Activated B cell treated with CpG ODN at 0.5 μM for 24 hours (primary cell): ENCODE results near the gene RELCH. TPM values are rescaled to one million over a fixed set of nuclear protein-coding genes. Genes with fewer than 3 reads are reported as not detected.

ENCODE experiments used
- ATAC-seq: fragments of 200-7000 bp; cut with Tn5 transposase; one replicate; pipeline ENCODE4 v1.10.0; 2021; ENCODE audit warnings: low read depth, mild to moderate bottlenecking, moderate library complexity
- CTCF ChIA-PET: fragments of 350-600 bp; sonication (Branson Sonifier 250); formaldehyde crosslinking; loops from one replicate; lab custom pipeline; 2021; ENCODE audit warnings: antibody characterized with exemption; lab: Charles Lee
- POLR2A ChIA-PET: fragments of 350-600 bp; sonication (Branson Sonifier 250); formaldehyde crosslinking; loops from one replicate; lab custom pipeline; 2021; ENCODE audit warnings: antibody characterized with exemption; lab: Charles Lee
- DNase-seq: peaks from one replicate; pipeline ENCODE4 v3.0.0; 2022
- H3K27ac Mint-ChIP-seq: one replicate; pipeline ENCODE4 v1.8.0; 2020; ENCODE audit warnings: mixed read lengths
- H3K27me3 Mint-ChIP-seq: one replicate; pipeline ENCODE4 v1.8.0; 2021; ENCODE audit warnings: mixed read lengths
- H3K36me3 Mint-ChIP-seq: one replicate; pipeline ENCODE4 v1.8.0; 2021; ENCODE audit warnings: low read depth, mixed read lengths
- H3K4me1 Mint-ChIP-seq: one replicate; pipeline ENCODE4 v1.8.0; 2021; ENCODE audit warnings: mixed read lengths
- H3K4me3 Mint-ChIP-seq: one replicate; pipeline ENCODE4 v1.8.0; 2020; ENCODE audit warnings: mild to moderate bottlenecking, mixed read lengths
- H3K9me3 Mint-ChIP-seq: one replicate; pipeline ENCODE4 v1.8.0; 2020; ENCODE audit warnings: mixed read lengths
- intact Hi-C: fragments of 100-400 bp; cut with micrococcal nuclease; formaldehyde crosslinking; loops from one replicate; pipeline ENCODE4 v1.15.1; 2024
- total RNA-seq: library from RNA; stranded (reverse); gene quantifications from 2 replicates; pipeline ENCODE4 v1.2.3, GENCODE V29; 2022
- TF ChIP-seq, protein P1 (sequence below): fragments of 200-600 bp; IDR thresholded peaks from one replicate; pipeline ENCODE4 v1.8.0; 2022; ENCODE audit warnings: antibody characterized with exemption, mild to moderate bottlenecking

Gene RELCH
- total RNA-seq, 1 donor from 2014 or later = 59.0 TPM

DNA sequence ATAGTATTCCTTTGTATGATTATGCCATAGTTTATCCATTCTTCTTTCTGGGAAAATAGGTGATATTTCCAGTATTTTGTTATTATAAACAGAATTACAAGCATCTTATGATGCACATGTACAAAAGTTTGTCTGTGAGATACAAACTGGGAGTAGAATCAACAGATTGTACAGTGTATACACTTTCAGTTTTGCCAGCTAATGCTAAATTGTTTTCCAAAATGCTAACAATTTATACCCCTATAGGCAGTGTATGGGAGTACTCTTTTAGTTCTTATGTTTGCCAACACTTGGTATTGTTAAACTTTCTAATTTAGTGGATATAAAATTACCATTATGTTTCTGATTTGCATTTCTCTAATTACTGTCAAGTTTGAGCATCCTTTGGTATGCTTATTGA lies 107.0 kb downstream of the RELCH start:
- no peak overlapping the region for H3K27ac Mint-ChIP-seq
- H3K27me3 Mint-ChIP-seq = no peaks in the 10 kb centered on the region
- peaks cover 21% of the 10 kb centered on the region for H3K36me3 Mint-ChIP-seq
- POLR2A ChIA-PET = no interaction called here
- H3K9me3 Mint-ChIP-seq = no peaks in the 10 kb centered on the region
- ATAC-seq (no peak), DNase-seq (no peak)
- intact Hi-C loops = no loop called here
- peaks cover 17% of the 10 kb centered on the region for H3K4me1 Mint-ChIP-seq
- CTCF ChIA-PET = no interaction called here
- TF ChIP-seq, protein P1, sequence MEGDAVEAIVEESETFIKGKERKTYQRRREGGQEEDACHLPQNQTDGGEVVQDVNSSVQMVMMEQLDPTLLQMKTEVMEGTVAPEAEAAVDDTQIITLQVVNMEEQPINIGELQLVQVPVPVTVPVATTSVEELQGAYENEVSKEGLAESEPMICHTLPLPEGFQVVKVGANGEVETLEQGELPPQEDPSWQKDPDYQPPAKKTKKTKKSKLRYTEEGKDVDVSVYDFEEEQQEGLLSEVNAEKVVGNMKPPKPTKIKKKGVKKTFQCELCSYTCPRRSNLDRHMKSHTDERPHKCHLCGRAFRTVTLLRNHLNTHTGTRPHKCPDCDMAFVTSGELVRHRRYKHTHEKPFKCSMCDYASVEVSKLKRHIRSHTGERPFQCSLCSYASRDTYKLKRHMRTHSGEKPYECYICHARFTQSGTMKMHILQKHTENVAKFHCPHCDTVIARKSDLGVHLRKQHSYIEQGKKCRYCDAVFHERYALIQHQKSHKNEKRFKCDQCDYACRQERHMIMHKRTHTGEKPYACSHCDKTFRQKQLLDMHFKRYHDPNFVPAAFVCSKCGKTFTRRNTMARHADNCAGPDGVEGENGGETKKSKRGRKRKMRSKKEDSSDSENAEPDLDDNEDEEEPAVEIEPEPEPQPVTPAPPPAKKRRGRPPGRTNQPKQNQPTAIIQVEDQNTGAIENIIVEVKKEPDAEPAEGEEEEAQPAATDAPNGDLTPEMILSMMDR = no peak
- H3K4me3 Mint-ChIP-seq = no peak overlapping the region

DNA sequence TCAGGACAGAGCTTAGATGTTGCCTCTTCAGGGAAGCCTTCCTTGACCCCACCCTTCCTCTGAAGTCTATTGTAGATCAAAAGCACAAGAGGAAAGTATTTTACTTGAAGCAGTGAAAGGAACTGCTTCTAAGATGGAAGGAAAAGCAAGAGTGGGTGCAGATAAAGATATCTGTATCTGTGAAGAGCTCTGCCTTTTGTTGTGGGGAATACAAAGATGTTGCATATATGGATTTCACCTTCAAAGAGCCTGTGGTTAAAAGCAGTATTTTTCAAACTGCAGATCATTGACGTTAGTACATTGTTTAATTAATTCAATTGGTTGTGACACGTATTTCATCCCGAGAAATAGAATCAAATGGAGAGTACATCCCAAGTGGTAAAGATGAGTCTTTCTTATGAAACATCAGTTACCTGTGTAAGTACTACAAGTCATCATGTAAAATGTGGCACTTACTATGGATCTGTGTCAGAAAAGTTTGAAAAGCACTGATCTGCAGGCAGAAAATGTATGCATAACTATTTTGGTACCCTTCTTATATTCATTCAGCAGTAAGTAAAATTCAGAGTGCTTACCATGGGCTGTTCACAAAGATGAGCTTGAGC lies 113.4 kb downstream of the RELCH start:
- no peak for ATAC-seq
- H3K36me3 Mint-ChIP-seq = peaks cover 63% of the 10 kb centered on the region

DNA sequence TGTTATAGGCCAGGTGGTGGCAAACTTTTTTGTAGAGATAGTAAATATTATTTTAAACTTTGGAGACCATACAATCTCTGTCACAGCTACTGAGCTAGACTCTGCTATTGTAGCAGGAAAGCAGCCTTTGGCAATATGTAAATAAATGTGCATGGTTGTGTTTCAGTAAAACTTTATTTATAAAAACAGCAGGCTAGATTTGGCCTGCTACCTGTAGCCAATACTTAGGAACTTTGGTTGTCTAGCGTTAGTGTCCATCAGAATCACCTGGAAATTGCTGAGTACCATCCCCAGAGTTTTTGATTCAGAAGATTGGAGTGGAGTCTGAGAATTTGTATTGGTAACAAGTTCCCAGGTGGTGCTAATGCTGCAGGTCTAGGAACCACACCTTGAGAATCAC lies 114.3 kb downstream of the RELCH start:
- H3K4me1 Mint-ChIP-seq = peaks cover 6% of the 10 kb centered on the region
- no peak overlapping the region for H3K4me3 Mint-ChIP-seq
- DNase-seq = no peak
- ATAC-seq = no peak
- POLR2A ChIA-PET = no interaction called here
- no peaks in the 10 kb centered on the region for H3K9me3 Mint-ChIP-seq
- CTCF ChIA-PET = interaction anchor here (1.0 kb wide), 1 partner anchor 52 kb away, joined by 3 read pairs; no protein-coding TSS in a partner anchor
- TF ChIP-seq, protein P1 = no peak
- no peaks in the 10 kb centered on the region for H3K27me3 Mint-ChIP-seq
- intact Hi-C loops = no loop called here
- H3K36me3 Mint-ChIP-seq = peaks cover 66% of the 10 kb centered on the region
- no peak overlapping the region for H3K27ac Mint-ChIP-seq

More for the DNA sequence above, 113.4 kb downstream of the RELCH start:
- Mint-ChIP-seq H3K27me3 (no peaks in the 10 kb centered on the region), H3K27ac (no peak overlapping the region), H3K9me3 (no peaks in the 10 kb centered on the region), H3K4me1 (peaks cover 9% of the 10 kb centered on the region), H3K4me3 (no peak overlapping the region)
- POLR2A ChIA-PET = no interaction called here
- CTCF ChIA-PET = interaction anchor here (1.0 kb wide), 1 partner anchor 51 kb away, joined by 3 read pairs; no protein-coding TSS in a partner anchor
- TF ChIP-seq, protein P1 = no peak
- DNase-seq = no peak
- intact Hi-C loops = no loop called here

DNA sequence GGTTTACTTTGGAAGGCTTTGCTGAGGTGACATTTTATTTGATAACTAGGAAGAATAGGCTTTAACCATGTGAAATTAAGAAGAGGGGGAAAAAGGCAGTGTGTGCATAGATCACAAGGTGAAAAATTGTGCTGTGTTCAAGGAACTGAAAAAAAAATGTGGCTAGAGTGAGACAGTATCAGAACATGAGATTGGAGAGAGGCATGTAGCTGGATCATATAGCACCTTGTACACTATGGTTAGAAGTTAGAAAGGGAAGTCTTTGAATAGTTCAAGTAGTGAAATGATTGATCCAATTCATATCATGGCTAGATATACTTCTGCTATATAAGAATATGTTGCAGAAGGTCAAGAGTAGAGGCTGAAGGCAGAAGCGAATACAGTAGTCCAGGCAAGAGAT lies 125.8 kb downstream of the RELCH start:
- Mint-ChIP-seq H3K4me1 (no peaks in the 10 kb centered on the region), H3K27ac (no peak overlapping the region), H3K27me3 (no peaks in the 10 kb centered on the region), H3K9me3 (no peaks in the 10 kb centered on the region), H3K4me3 (no peak overlapping the region), H3K36me3 (peaks cover 19% of the 10 kb centered on the region)
- DNase-seq (no peak), ATAC-seq (no peak)
- intact Hi-C loops = no loop called here
- CTCF ChIA-PET = no interaction called here
- TF ChIP-seq, protein P1 = no peak
- POLR2A ChIA-PET = no interaction called here

DNA sequence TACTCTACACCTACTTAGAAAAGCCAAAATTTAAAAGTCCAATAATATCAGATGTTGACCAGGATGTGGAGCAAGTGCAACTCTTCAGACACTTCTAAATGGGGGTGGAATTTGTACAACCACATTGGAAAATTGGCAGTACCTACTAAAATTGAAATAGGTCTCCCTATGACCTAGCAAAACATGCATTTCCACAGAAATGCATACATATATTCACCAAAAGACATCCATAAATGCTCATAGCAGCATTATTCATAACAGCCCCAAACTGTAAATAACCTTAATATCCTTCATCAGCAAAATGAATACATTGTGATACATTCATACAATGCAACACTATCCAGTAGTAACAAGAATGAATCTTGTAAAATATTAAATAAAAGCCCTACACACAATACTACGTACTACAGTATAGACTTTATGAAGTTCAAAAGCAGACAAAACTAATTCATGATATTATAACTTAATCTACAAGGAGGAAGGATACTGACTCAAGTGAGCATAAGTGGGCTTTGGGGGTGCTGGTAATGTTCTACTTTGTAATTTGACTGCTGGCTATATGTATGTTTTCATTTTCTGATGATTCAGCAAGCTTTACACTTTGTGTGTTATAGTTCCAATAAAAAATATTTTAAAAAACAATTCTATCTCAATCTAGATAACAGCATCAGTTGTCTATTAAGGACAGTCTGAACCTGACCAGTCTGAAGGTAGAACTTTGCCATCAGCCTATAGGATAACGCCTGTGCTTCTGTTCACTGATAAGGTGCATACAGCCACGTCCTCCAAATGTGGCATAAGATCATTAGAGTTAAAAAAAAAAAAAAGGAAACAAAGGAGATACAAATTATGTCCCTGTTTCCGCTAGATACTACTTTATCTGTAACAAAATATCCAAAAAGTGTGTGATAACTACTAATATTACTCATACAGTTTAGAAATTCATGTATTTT lies 131.4 kb downstream of the RELCH start:
- TF ChIP-seq, protein P1 = no peak
- intact Hi-C loops = no loop called here
- ChIA-PET CTCF (no interaction called here), POLR2A (no interaction called here)
- Mint-ChIP-seq H3K27me3 (peaks cover 5% of the 10 kb centered on the region), H3K4me3 (no peak overlapping the region), H3K27ac (no peak overlapping the region), H3K4me1 (no peaks in the 10 kb centered on the region), H3K36me3 (no peaks in the 10 kb centered on the region), H3K9me3 (no peaks in the 10 kb centered on the region)
- DNase-seq = no peak
- ATAC-seq = no peak
